Endothelial cell of umbilical vein (primary cell): Measurements from ENCODE around the gene FANK1. TPM values are rescaled to one million over a fixed set of nuclear protein-coding genes. Genes with fewer than 3 reads are reported as not detected.
A peak's percentile ranks its signal among the peaks of the same experiment; 100 is the strongest.

Source experiments
- BruUV-seq: library from RNA; stranded (reverse); fragments of 400-500 nt; replicated peaks from 2 replicates; lab custom pipeline; 2021; lab: Mats Ljungman, UMichigan
- CTCF ChIA-PET: fragments of 300-600, 350-600 bp; sonication (Branson Sonifier 250); formaldehyde crosslinking; loops from one replicate; lab custom pipeline; 2021; ENCODE audit warnings: antibody characterized with exemption, inconsistent platforms; lab: Charles Lee
- POLR2A ChIA-PET: fragments of 300-600, 350-600 bp; sonication (Branson Sonifier 250); formaldehyde crosslinking; loops from one replicate; lab custom pipeline; 2021; ENCODE audit warnings: antibody characterized with exemption, inconsistent platforms; lab: Charles Lee
- DNase-seq: peaks from one replicate; pipeline ENCODE4 v3.0.0-alpha.2; 2011; ENCODE audit warnings: low read depth, low spot score
- FAIRE-seq: peaks from 2 replicates; lab custom pipeline; 2011; peaks lifted over from hg19 to GRCh38; lab: Jason Lieb, UNC
- H2AFZ ChIP-seq: 2 replicates; pipeline ENCODE4 v1.6.0; 2012; ENCODE audit warnings: low read depth, low read length, control low read depth, inconsistent platforms
- H3K27ac ChIP-seq: 2 replicates; pipeline ENCODE4 v1.5.1; 2011; ENCODE audit warnings: low read depth, mild to moderate bottlenecking, control low read depth, low read length, moderate library complexity; ENCODE audit not compliant: insufficient read depth
- H3K27me3 ChIP-seq, 2 experiments: 2 replicates each; pipeline versions ENCODE4 v1.6.0 to v1.6.1; 2011; ENCODE audit warnings: low read length in 2 of 2, mixed read lengths in 1 of 2; ENCODE audit not compliant: control insufficient read depth in 2 of 2, insufficient read depth in 2 of 2
- H3K36me3 ChIP-seq, 2 experiments: 2 replicates in 1 of 2; 3 replicates in 1 of 2; pipeline ENCODE4 v1.5.1; 2011; ENCODE audit warnings: low read length in 2 of 2, mild to moderate bottlenecking in 1 of 2, moderate library complexity in 1 of 2; ENCODE audit not compliant: control insufficient read depth in 2 of 2, insufficient read depth in 2 of 2; ENCODE audit errors: extremely low read depth in 1 of 2
- H3K4me1 ChIP-seq: 3 replicates; pipeline ENCODE4 v1.5.1; 2011; ENCODE audit warnings: mild to moderate bottlenecking, low read length; ENCODE audit not compliant: control insufficient read depth, insufficient read depth; ENCODE audit errors: extremely low read depth
- H3K4me2 ChIP-seq: 2 replicates; pipeline ENCODE4 v1.6.1; 2011; ENCODE audit warnings: low read length, control low read depth, mixed read lengths; ENCODE audit not compliant: insufficient read depth
- H3K4me3 ChIP-seq, 3 experiments: fragments of 200-600 bp in 1 of 3; sonication (generic), shearing (Covaris generic) in 1 of 3; replicated peaks in 1 of 3; 2 replicates each; pipeline ENCODE4 v1.5.1; 2011 to 2016; ENCODE audit warnings: control low read depth in 3 of 3, low read length in 3 of 3, mild to moderate bottlenecking in 2 of 3, inconsistent platforms in 1 of 3, low read depth in 1 of 3, moderate library complexity in 1 of 3; ENCODE audit not compliant: insufficient read depth in 1 of 3
- H3K79me2 ChIP-seq: 2 replicates; pipeline ENCODE4 v1.6.0; 2012; ENCODE audit warnings: low read length, inconsistent platforms; ENCODE audit not compliant: control insufficient read depth, insufficient read depth
- H3K9ac ChIP-seq: replicated peaks from 2 replicates; pipeline ENCODE3; 2011; ENCODE audit warnings: low read length, control low read depth; ENCODE audit not compliant: insufficient read depth; ENCODE audit errors: extremely low read depth
- H3K9me1 ChIP-seq: replicated peaks from 3 replicates; pipeline ENCODE4 v1.6.0; 2011; ENCODE audit warnings: mild to moderate bottlenecking, low read length; ENCODE audit not compliant: control insufficient read depth, insufficient read depth; ENCODE audit errors: extremely low read depth
- H3K9me3 ChIP-seq: replicated peaks from 2 replicates; pipeline ENCODE4 v1.5.1; 2012; ENCODE audit warnings: low read length, inconsistent platforms; ENCODE audit not compliant: control insufficient read depth, insufficient read depth
- H4K20me1 ChIP-seq: replicated peaks from 2 replicates; pipeline ENCODE3; 2011; ENCODE audit warnings: mild to moderate bottlenecking, low read length; ENCODE audit not compliant: control insufficient read depth, insufficient read depth; ENCODE audit errors: extremely low read depth
- CTCF ChIP-seq, 2 donors: IDR thresholded peaks; 1 replicate in 1 of 2; 2 replicates in 1 of 2; pipeline ENCODE4 v1.5.1; 2011; ENCODE audit warnings: low read length in 2 of 2, mild to moderate bottlenecking in 2 of 2, moderate library complexity in 2 of 2, control low read depth in 1 of 2, inconsistent platforms in 1 of 2, low read depth in 1 of 2; ENCODE audit not compliant: insufficient read depth in 1 of 2; ENCODE audit errors: extremely low read depth in 1 of 2
- EZH2 ChIP-seq: IDR thresholded peaks from 2 replicates; pipeline ENCODE4 v1.6.1; 2012; ENCODE audit warnings: borderline replicate concordance, low read depth, mild to moderate bottlenecking, moderate library complexity, low read length, inconsistent platforms; ENCODE audit not compliant: severe bottlenecking
- FOS ChIP-seq: IDR thresholded peaks from 2 replicates; pipeline ENCODE4 v1.6.1; 2011; ENCODE audit warnings: mild to moderate bottlenecking, low read length, moderate library complexity, borderline replicate concordance; ENCODE audit not compliant: insufficient read depth
- JUN ChIP-seq: IDR thresholded peaks from 2 replicates; pipeline ENCODE4 v1.6.1; 2011; ENCODE audit warnings: borderline replicate concordance, low read depth; ENCODE audit not compliant: insufficient read length, insufficient read depth
- MAX ChIP-seq: IDR thresholded peaks from 2 replicates; pipeline ENCODE4 v1.6.1; 2011; ENCODE audit not compliant: insufficient read depth, insufficient read length
- MYC ChIP-seq: IDR thresholded peaks from one replicate; pipeline ENCODE4 v1.6.1; 2011; ENCODE audit warnings: mild to moderate bottlenecking, low read depth, low read length
- POLR2A ChIP-seq: IDR thresholded peaks from 2 replicates; pipeline ENCODE4 v1.6.1; 2012; ENCODE audit warnings: low read depth, mild to moderate bottlenecking, control low read depth, low read length
- POLR2AphosphoS5 ChIP-seq: IDR thresholded peaks from 2 replicates; pipeline ENCODE4 v1.6.1; 2012; ENCODE audit warnings: low read depth, mild to moderate bottlenecking, control low read depth, low read length, moderate library complexity; ENCODE audit not compliant: insufficient read depth
- dilution Hi-C: fragments of 300-500 bp; cut with MboI; formaldehyde crosslinking; loops from one replicate; pipeline ENCODE4 v1.15.0; 2019; ENCODE audit warnings: low sequenced_read_pairs; ENCODE audit not compliant: extremely low pct_ligation_motif_present
- intact Hi-C: fragments of 100-400 bp; cut with micrococcal nuclease; formaldehyde crosslinking; loops from one replicate; pipeline ENCODE4 v1.10.0; 2022
- polyA plus RNA-seq, 4 experiments: library from polyadenylated mRNA; depleted of rRNA in 3 of 4; stranded (reverse) in 3 of 4; unstranded in 1 of 4; fragments of >200 nt; gene quantifications; 2 replicates each; pipeline versions ENCODE4 v1.2.1 to v1.2.3, GENCODE V29; 2011 to 2012; ENCODE audit warnings: missing spikeins in 1 of 4
- total RNA-seq: library from RNA; stranded (reverse); gene quantifications from 2 replicates; pipeline ENCODE4 v1.2.3, GENCODE V29; 2021

FANK1 gene
- total and polyA plus RNA-seq, 2 donors (not counting 3 experiments of a cell fraction or from before 2014, with no cell fraction given), result 1.6 to 1.9 TPM

- Histone ChIP-seq H3K36me3 (peaks cover 4 to 8% of the 10 kb centered on the region in 2 experiments), H3K9ac (no peak overlapping the region), H3K27me3 (no peaks in the 10 kb centered on the region), H3K4me1 (no peaks in the 10 kb centered on the region), H3K9me3 (no peaks in the 10 kb centered on the region), H3K27ac (no peak overlapping the region), H3K9me1 (no peaks in the 10 kb centered on the region), H3K4me2 (no peak overlapping the region), H3K4me3 (no peak overlapping the region), H2AFZ (no peak overlapping the region), H3K79me2 (no peaks in the 10 kb centered on the region), H4K20me1 (no peaks in the 10 kb centered on the region)
- BruUV-seq, result no TSS peak
- CTCF ChIA-PET, result interaction anchor here (0.8 to 3.3 kb wide), 11 partner anchors 11 to 1986 kb away, joined by 3 to 24 read pairs (median 4); no protein-coding TSS in a partner anchor
- TF ChIP-seq JUN (no peak), CTCF (IDR thresholded peaks at IDR 0.05; ENCODE audit: extremely low read depth in 1 of 2, insufficient read depth in 1 of 2, low read depth in 1 of 2, low read length in 2 of 2) (peak; percentile 57 to 61), FOS (no peak), POLR2AphosphoS5 (no peak)
- POLR2A ChIA-PET, result no interaction called here
- dilution Hi-C loops, result no loop called here
- DNase-seq (peak; percentile 73), FAIRE-seq (peak; percentile 86)
- intact Hi-C loops, result loop anchor here (1.0 to 5.0 kb wide), 6 partner anchors 66 to 881 kb away; no protein-coding TSS in a partner anchor
These were observed 27.9 kb upstream of the FANK1 start for GRCh38 chr10:125868372-125868975.

GRCh38 chr10:125871338-125871737 is 25.0 kb upstream of the FANK1 start:
- H3K9me1 ChIP-seq, result no peaks in the 10 kb centered on the region
- POLR2A ChIA-PET, result no interaction called here
- H2AFZ ChIP-seq, result no peak overlapping the region
- FAIRE-seq (no peak), DNase-seq (no peak)
- H4K20me1 ChIP-seq, result no peaks in the 10 kb centered on the region
- intact Hi-C loops (no loop called here), dilution Hi-C loops (no loop called here)
- H3K4me1 ChIP-seq, result no peaks in the 10 kb centered on the region
- H3K4me3 ChIP-seq, result no peak overlapping the region
- no TSS peak for BruUV-seq
- H3K4me2 ChIP-seq, result no peak overlapping the region
- peaks cover 0 to 5% of the 10 kb centered on the region in 2 experiments for H3K36me3 ChIP-seq
- CTCF ChIA-PET, result interaction anchor here (1.4 kb wide), 1 partner anchor 11 kb away, joined by 7 read pairs; no protein-coding TSS in a partner anchor
- no peaks in the 10 kb centered on the region for H3K79me2 ChIP-seq
- H3K27me3 ChIP-seq, result no peaks in the 10 kb centered on the region
- no peak overlapping the region for H3K27ac ChIP-seq
- no peak overlapping the region for H3K9ac ChIP-seq
- TF ChIP-seq FOS, result no peak
- no peak for TF ChIP-seq EZH2
- no peak for TF ChIP-seq MAX
- TF ChIP-seq POLR2A, result no peak
- TF ChIP-seq CTCF (IDR thresholded peaks at IDR 0.05; ENCODE audit: extremely low read depth in 1 of 2, insufficient read depth in 1 of 2, low read depth in 1 of 2, low read length in 2 of 2), result no peak
- no peak for TF ChIP-seq MYC
- no peaks in the 10 kb centered on the region for H3K9me3 ChIP-seq
